ENCODE data around the gene DICER1.
"Not testable (repeated sequence)": the region's sequence is repeated elsewhere in the genome, so short reads cannot be mapped to it uniquely, and the experiment has no call there.

DICER1 gene

DNA sequence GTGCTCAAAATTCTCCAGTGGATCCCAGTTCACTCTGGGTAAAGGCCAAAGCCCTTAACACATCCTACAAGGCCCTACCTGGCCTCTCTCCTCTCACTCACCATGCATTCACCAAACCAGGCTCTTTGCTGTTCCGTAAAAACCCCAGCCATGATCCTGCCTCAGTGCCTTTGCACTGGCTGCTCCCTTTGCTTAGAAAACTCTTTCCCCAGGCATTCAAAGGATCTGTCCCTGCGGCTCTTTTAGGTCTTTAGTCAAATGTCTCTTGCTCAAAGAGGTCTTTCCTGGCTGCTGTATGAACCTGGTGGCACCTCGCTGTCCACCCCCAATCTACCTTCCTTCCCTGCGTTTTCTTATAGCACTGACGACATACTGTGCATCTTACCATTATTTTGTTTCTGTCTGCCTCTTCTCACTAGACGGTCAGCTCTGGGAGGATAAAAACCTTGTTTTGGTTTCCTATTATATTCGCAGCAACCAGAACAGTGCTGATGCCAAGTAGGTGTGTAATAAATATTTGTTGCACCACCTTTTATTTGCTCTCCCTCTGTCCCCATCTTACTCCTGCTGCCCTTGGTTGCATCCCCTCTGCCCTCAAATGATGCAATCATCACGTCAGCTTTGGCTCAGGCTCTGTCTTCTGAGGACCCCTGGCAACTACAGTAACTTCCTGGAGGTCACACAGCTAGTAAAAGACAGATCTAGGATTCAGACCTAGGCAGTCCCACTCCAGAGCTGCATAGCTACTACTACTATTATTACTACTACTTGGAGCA, 23.8 kb upstream of the DICER1 start:
- Histone ChIP-seq H3K36me3 (replicated peaks in 1 of 2; ENCODE audit: control insufficient read depth in 2 of 2, insufficient read depth in 2 of 2, low read length in 2 of 2) (no peaks in the 10 kb centered on the region), H2BK15ac (ENCODE audit: low read length) (no peak overlapping the region), H3K4me1 (ENCODE audit: control insufficient read depth in 2 of 2, insufficient read depth in 1 of 2, low read depth in 1 of 2, low read length in 2 of 2) (no peaks in the 10 kb centered on the region), H3K27me3 (ENCODE audit: control insufficient read depth in 3 of 3, insufficient read depth in 3 of 3, low read depth in 1 of 3, low read length in 3 of 3) (no peaks in the 10 kb centered on the region), H2BK12ac (ENCODE audit: low read length) (no peak overlapping the region), H3K79me1 (ENCODE audit: low read depth, low read length) (no peaks in the 10 kb centered on the region), H3K9ac (ENCODE audit: low read depth, low read length, poor library complexity) (no peak overlapping the region), H2AFZ (ENCODE audit: low read length) (no peak overlapping the region), H3K9me3 (replicated peaks in 1 of 2; ENCODE audit: control insufficient read depth in 2 of 2, insufficient read depth in 1 of 2, low read depth in 1 of 2, low read length in 2 of 2) (no peaks in the 10 kb centered on the region), H2AK5ac (ENCODE audit: low read depth, low read length) (no peak overlapping the region), H3K18ac (ENCODE audit: low read length) (no peak overlapping the region), H3K27ac (replicated peaks; ENCODE audit: low read length) (no peak overlapping the region), H3K4me2 (ENCODE audit: insufficient read depth, low read length, poor library complexity, severe bottlenecking) (no peak overlapping the region), H3K4me3 (ENCODE audit: low read length in 2 of 2) (no peak overlapping the region), H3K23ac (ENCODE audit: low read depth, low read length, poor library complexity) (no peak overlapping the region), H2BK5ac (ENCODE audit: low read length) (no peak overlapping the region), H3K14ac (ENCODE audit: low read length) (no peak overlapping the region), H3K4ac (ENCODE audit: low read length) (no peak overlapping the region), H4K8ac (ENCODE audit: low read depth, low read length) (no peak overlapping the region), H4K91ac (ENCODE audit: low read depth, low read length, poor library complexity) (no peak overlapping the region), H2BK120ac (ENCODE audit: low read depth, low read length) (no peak overlapping the region)
- WGBS, 2 donors (ENCODE audit: extremely low coverage in 2 of 2, insufficient read length in 2 of 2, insufficient replicate concordance in 1 of 2), result no CpG with 5 or more reads among the region's 8 CpGs
- DNase-seq (ENCODE audit: low spot score), result no peak

DNA sequence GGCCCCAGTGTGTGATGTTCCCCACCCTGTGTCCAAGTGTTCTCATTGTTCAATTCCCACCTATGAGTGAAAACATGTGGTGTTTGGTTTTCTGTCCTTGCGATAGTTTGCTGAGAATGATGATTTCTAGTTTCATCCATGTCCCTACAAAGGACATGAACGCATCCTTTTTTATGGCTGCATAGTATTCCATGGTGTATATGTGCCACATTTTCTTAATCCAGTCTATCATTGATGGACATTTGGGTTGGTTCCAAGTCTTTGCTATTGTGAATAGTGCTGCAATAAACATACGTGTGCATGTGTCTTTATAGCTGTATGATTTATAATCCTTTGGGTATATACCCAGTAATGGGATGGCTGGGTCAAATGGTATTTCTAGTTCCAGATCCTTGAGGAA, 18.3 kb upstream of the DICER1 start:
- H3K79me1 ChIP-seq (ENCODE audit: low read depth, low read length); H2AK5ac ChIP-seq (ENCODE audit: low read depth, low read length); H3K4me1 ChIP-seq (ENCODE audit: control insufficient read depth in 2 of 2, insufficient read depth in 1 of 2, low read depth in 1 of 2, low read length in 2 of 2); H3K23ac ChIP-seq (ENCODE audit: low read depth, low read length, poor library complexity); H3K14ac ChIP-seq (ENCODE audit: low read length); H3K4me3 ChIP-seq (ENCODE audit: low read length in 2 of 2); H2BK120ac ChIP-seq (ENCODE audit: low read depth, low read length); H2BK15ac ChIP-seq (ENCODE audit: low read length); H3K4ac ChIP-seq (ENCODE audit: low read length); H3K27ac ChIP-seq (replicated peaks; ENCODE audit: low read length); H4K91ac ChIP-seq (ENCODE audit: low read depth, low read length, poor library complexity); H2AFZ ChIP-seq (ENCODE audit: low read length); H3K27me3 ChIP-seq (ENCODE audit: control insufficient read depth in 3 of 3, insufficient read depth in 3 of 3, low read depth in 1 of 3, low read length in 3 of 3); DNase-seq (ENCODE audit: low spot score); H3K18ac ChIP-seq (ENCODE audit: low read length); H3K36me3 ChIP-seq (replicated peaks in 1 of 2; ENCODE audit: control insufficient read depth in 2 of 2, insufficient read depth in 2 of 2, low read length in 2 of 2); H3K9ac ChIP-seq (ENCODE audit: low read depth, low read length, poor library complexity); H4K8ac ChIP-seq (ENCODE audit: low read depth, low read length); H3K4me2 ChIP-seq (ENCODE audit: insufficient read depth, low read length, poor library complexity, severe bottlenecking); H2BK12ac ChIP-seq (ENCODE audit: low read length); H3K9me3 ChIP-seq (replicated peaks in 1 of 2; ENCODE audit: control insufficient read depth in 2 of 2, insufficient read depth in 1 of 2, low read depth in 1 of 2, low read length in 2 of 2); H2BK5ac ChIP-seq (ENCODE audit: low read length): not testable (repeated sequence)
- no CpG with 5 or more reads among the region's 3 CpGs for WGBS, 2 donors (ENCODE audit: extremely low coverage in 2 of 2, insufficient read length in 2 of 2, insufficient replicate concordance in 1 of 2)

DNA sequence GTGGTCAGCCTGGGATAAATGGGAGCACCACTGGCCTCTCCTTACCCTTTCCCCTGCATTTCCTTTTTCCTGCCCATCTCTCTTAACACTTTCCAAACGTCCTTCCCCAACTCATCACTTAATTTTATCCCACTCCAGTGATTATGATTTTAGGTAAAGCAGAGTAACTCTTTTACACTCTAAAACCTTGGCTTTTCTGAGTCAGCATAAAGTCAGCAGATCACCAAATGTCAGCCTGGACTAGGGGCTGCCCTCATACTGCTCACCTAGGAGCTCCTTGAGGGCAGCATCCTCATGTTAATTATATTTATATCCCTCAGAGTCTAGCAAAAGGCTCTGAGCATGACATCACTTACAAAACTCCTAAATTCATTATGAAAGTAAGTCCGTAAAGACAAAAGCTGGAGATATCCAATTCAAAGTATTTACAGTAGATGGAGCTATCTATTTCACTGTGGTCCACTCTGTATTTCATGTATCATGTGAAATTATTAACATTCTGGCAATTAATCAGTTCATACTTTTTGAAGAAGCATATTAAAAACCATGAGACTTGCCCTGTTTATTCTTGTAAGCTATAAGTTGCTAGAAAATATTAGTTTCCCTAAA, 17.0 kb upstream of the DICER1 start:
- 100% methylated on average over 1 of the region's 2 CpGs; no CpG with 5 or more reads in 1 of the 2 donors for WGBS, 2 donors (ENCODE audit: extremely low coverage in 2 of 2, insufficient read length in 2 of 2, insufficient replicate concordance in 1 of 2)
- no peak overlapping the region for H4K8ac ChIP-seq (ENCODE audit: low read depth, low read length)
- no peak for DNase-seq (ENCODE audit: low spot score)

DNA sequence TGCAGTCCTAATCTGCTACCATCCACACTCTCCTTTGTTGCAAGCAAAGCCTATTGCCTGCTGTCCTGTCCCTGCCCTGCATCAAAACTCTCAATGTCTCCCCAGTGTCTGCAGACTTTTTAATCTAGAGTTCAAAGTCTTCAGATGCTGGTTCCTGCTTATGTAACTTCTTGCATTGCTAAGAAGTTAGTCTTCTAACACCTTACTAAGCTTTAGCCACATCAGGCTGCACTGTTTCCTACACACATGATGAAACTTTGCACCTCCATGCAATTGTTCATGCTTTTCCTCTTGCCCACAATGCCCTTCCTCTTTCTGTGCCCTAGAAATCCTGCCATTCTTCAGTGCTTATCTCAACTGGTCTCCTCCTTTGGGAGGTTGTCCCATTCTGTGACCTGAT, 16.2 kb upstream of the DICER1 start:
- H2BK15ac ChIP-seq (ENCODE audit: low read length), result no peak overlapping the region
- no peak overlapping the region for H4K91ac ChIP-seq (ENCODE audit: low read depth, low read length, poor library complexity)
- no peaks in the 10 kb centered on the region for H3K4me1 ChIP-seq (ENCODE audit: control insufficient read depth in 2 of 2, insufficient read depth in 1 of 2, low read depth in 1 of 2, low read length in 2 of 2)
- H3K27me3 ChIP-seq (ENCODE audit: control insufficient read depth in 3 of 3, insufficient read depth in 3 of 3, low read depth in 1 of 3, low read length in 3 of 3), result no peaks in the 10 kb centered on the region
- H3K14ac ChIP-seq (ENCODE audit: low read length), result no peak overlapping the region
- no peaks in the 10 kb centered on the region for H3K36me3 ChIP-seq (replicated peaks in 1 of 2; ENCODE audit: control insufficient read depth in 2 of 2, insufficient read depth in 2 of 2, low read length in 2 of 2)
- no peak overlapping the region for H3K27ac ChIP-seq (replicated peaks; ENCODE audit: low read length)
- H2BK12ac ChIP-seq (ENCODE audit: low read length), result no peak overlapping the region
- no peaks in the 10 kb centered on the region for H3K79me1 ChIP-seq (ENCODE audit: low read depth, low read length)
- no peak overlapping the region for H4K8ac ChIP-seq (ENCODE audit: low read depth, low read length)
- no peak overlapping the region for H3K4ac ChIP-seq (ENCODE audit: low read length)
- H3K9ac ChIP-seq (ENCODE audit: low read depth, low read length, poor library complexity), result no peak overlapping the region
- no peak for DNase-seq (ENCODE audit: low spot score)
- no peak overlapping the region for H2AK5ac ChIP-seq (ENCODE audit: low read depth, low read length)
- no peak overlapping the region for H2AFZ ChIP-seq (ENCODE audit: low read length)
- H2BK120ac ChIP-seq (ENCODE audit: low read depth, low read length), result no peak overlapping the region
- H3K4me3 ChIP-seq (ENCODE audit: low read length in 2 of 2), result no peak overlapping the region
- H3K23ac ChIP-seq (ENCODE audit: low read depth, low read length, poor library complexity), result no peak overlapping the region
- H2BK5ac ChIP-seq (ENCODE audit: low read length), result no peak overlapping the region
- no peak overlapping the region for H3K4me2 ChIP-seq (ENCODE audit: insufficient read depth, low read length, poor library complexity, severe bottlenecking)
- no peak overlapping the region for H3K18ac ChIP-seq (ENCODE audit: low read length)
- H3K9me3 ChIP-seq (replicated peaks in 1 of 2; ENCODE audit: control insufficient read depth in 2 of 2, insufficient read depth in 1 of 2, low read depth in 1 of 2, low read length in 2 of 2), result no peaks in the 10 kb centered on the region

More for the DNA sequence above, 17.0 kb upstream of the DICER1 start:
- H3K18ac ChIP-seq (ENCODE audit: low read length), result no peak overlapping the region
- no peak overlapping the region for H3K4ac ChIP-seq (ENCODE audit: low read length)
- H3K9ac ChIP-seq (ENCODE audit: low read depth, low read length, poor library complexity), result no peak overlapping the region
- H2BK12ac ChIP-seq (ENCODE audit: low read length), result no peak overlapping the region
- no peak overlapping the region for H2BK120ac ChIP-seq (ENCODE audit: low read depth, low read length)
- no peak overlapping the region for H2BK15ac ChIP-seq (ENCODE audit: low read length)
- H3K4me3 ChIP-seq (ENCODE audit: low read length in 2 of 2), result no peak overlapping the region
- H3K9me3 ChIP-seq (replicated peaks in 1 of 2; ENCODE audit: control insufficient read depth in 2 of 2, insufficient read depth in 1 of 2, low read depth in 1 of 2, low read length in 2 of 2), result no peaks in the 10 kb centered on the region
- no peaks in the 10 kb centered on the region for H3K79me1 ChIP-seq (ENCODE audit: low read depth, low read length)
- no peaks in the 10 kb centered on the region for H3K36me3 ChIP-seq (replicated peaks in 1 of 2; ENCODE audit: control insufficient read depth in 2 of 2, insufficient read depth in 2 of 2, low read length in 2 of 2)
- H3K14ac ChIP-seq (ENCODE audit: low read length), result no peak overlapping the region
- H2BK5ac ChIP-seq (ENCODE audit: low read length), result no peak overlapping the region
- no peak overlapping the region for H4K91ac ChIP-seq (ENCODE audit: low read depth, low read length, poor library complexity)
- H2AFZ ChIP-seq (ENCODE audit: low read length), result no peak overlapping the region
- H3K23ac ChIP-seq (ENCODE audit: low read depth, low read length, poor library complexity), result no peak overlapping the region
- no peaks in the 10 kb centered on the region for H3K4me1 ChIP-seq (ENCODE audit: control insufficient read depth in 2 of 2, insufficient read depth in 1 of 2, low read depth in 1 of 2, low read length in 2 of 2)
- H3K27ac ChIP-seq (replicated peaks; ENCODE audit: low read length), result no peak overlapping the region
- H3K27me3 ChIP-seq (ENCODE audit: control insufficient read depth in 3 of 3, insufficient read depth in 3 of 3, low read depth in 1 of 3, low read length in 3 of 3), result no peaks in the 10 kb centered on the region
- no peak overlapping the region for H3K4me2 ChIP-seq (ENCODE audit: insufficient read depth, low read length, poor library complexity, severe bottlenecking)
- no peak overlapping the region for H2AK5ac ChIP-seq (ENCODE audit: low read depth, low read length)

All from neuronal stem cell (in vitro differentiated cells).